Neural crest cell (in vitro differentiated cells): ENCODE data around the gene CSNK1G3. TPM values are rescaled to one million over a fixed set of nuclear protein-coding genes. Genes with fewer than 3 reads are reported as not detected.

Experiments used
- DNase-seq: peaks from one replicate; pipeline ENCODE4 v3.0.0; 2021; ENCODE audit warnings: low read depth, mixed read lengths, low spot score
- H3K27ac Mint-ChIP-seq: one replicate; pipeline ENCODE4 v1.8.0; 2021; ENCODE audit warnings: mild to moderate bottlenecking, mixed read lengths; ENCODE audit not compliant: unreplicated experiment
- H3K27me3 Mint-ChIP-seq: 2 replicates; pipeline ENCODE4 v1.8.0; 2021; ENCODE audit warnings: low read depth, mild to moderate bottlenecking, mixed read lengths
- H3K36me3 Mint-ChIP-seq: 2 replicates; pipeline ENCODE4 v1.8.0; 2021; ENCODE audit warnings: low read depth, mild to moderate bottlenecking, mixed read lengths
- H3K4me1 Mint-ChIP-seq: 2 replicates; pipeline ENCODE4 v1.8.0; 2021; ENCODE audit warnings: mixed read lengths
- H3K4me3 Mint-ChIP-seq: one replicate; pipeline ENCODE4 v1.8.0; 2021; ENCODE audit warnings: mild to moderate bottlenecking, mixed read lengths
- H3K9me3 Mint-ChIP-seq: 2 replicates; pipeline ENCODE4 v1.8.0; 2021; ENCODE audit warnings: mixed read lengths
- CTCF ChIP-seq: fragments of 200-600 bp; sonication (generic); conservative IDR thresholded peaks from 2 replicates; pipeline ENCODE4 v1.5.0; 2021; ENCODE audit warnings: antibody characterized with exemption, mild to moderate bottlenecking
- total RNA-seq: library from RNA; stranded (reverse); gene quantifications from 2 replicates; pipeline ENCODE4 v1.2.1, GENCODE V29; 2021

Gene CSNK1G3
- total RNA-seq, 1 donor from 2014 or later = 43.2 TPM

GRCh38 chr5:123579410-123579809, 67.4 kb downstream of the CSNK1G3 start:
- Mint-ChIP-seq H3K27ac (no peak overlapping the region), H3K27me3 (no peaks in the 10 kb centered on the region), H3K4me1 (peaks cover 4% of the 10 kb centered on the region), H3K9me3 (peaks cover 7% of the 10 kb centered on the region), H3K36me3 (peaks cover 27% of the 10 kb centered on the region), H3K4me3 (no peak overlapping the region)
- TF ChIP-seq CTCF = no peak
- DNase-seq = no peak

- DNase-seq = no peak
- Mint-ChIP-seq H3K27me3 (no peaks in the 10 kb centered on the region), H3K4me3 (no peak overlapping the region), H3K4me1 (peaks cover 4% of the 10 kb centered on the region), H3K9me3 (peaks cover 11% of the 10 kb centered on the region), H3K36me3 (peaks cover 31% of the 10 kb centered on the region), H3K27ac (no peak overlapping the region)
- no peak for TF ChIP-seq CTCF
Observed at GRCh38 chr5:123582550-123583285, 70.7 kb downstream of the CSNK1G3 start.

GRCh38 chr5:123585871-123586270, 73.9 kb downstream of the CSNK1G3 start:
- DNase-seq = no peak
- H3K27me3 Mint-ChIP-seq = no peaks in the 10 kb centered on the region
- peaks cover 20% of the 10 kb centered on the region for H3K36me3 Mint-ChIP-seq
- H3K4me1 Mint-ChIP-seq = peaks cover 4% of the 10 kb centered on the region
- no peak for TF ChIP-seq CTCF
- H3K4me3 Mint-ChIP-seq = no peak overlapping the region
- no peak overlapping the region for H3K27ac Mint-ChIP-seq
- peaks cover 4% of the 10 kb centered on the region for H3K9me3 Mint-ChIP-seq

GRCh38 chr5:123594434-123594833, 82.5 kb downstream of the CSNK1G3 start:
- no peaks in the 10 kb centered on the region for H3K27me3 Mint-ChIP-seq

GRCh38 chr5:123597018-123597417, 85.0 kb downstream of the CSNK1G3 start:
- H3K4me1 Mint-ChIP-seq = no peaks in the 10 kb centered on the region
- no peaks in the 10 kb centered on the region for H3K27me3 Mint-ChIP-seq
- TF ChIP-seq CTCF = no peak
- no peak overlapping the region for H3K4me3 Mint-ChIP-seq
- DNase-seq = no peak
- H3K9me3 Mint-ChIP-seq = peaks cover 2% of the 10 kb centered on the region
- no peak overlapping the region for H3K27ac Mint-ChIP-seq
- H3K36me3 Mint-ChIP-seq = peaks cover 21% of the 10 kb centered on the region

More at GRCh38 chr5:123594434-123594833, 82.5 kb downstream of the CSNK1G3 start:
- H3K4me3 Mint-ChIP-seq = no peak overlapping the region
- no peaks in the 10 kb centered on the region for H3K4me1 Mint-ChIP-seq
- no peak for TF ChIP-seq CTCF
- H3K9me3 Mint-ChIP-seq = peaks cover 3% of the 10 kb centered on the region
- H3K36me3 Mint-ChIP-seq = peaks cover 20% of the 10 kb centered on the region
- no peak for DNase-seq
- no peak overlapping the region for H3K27ac Mint-ChIP-seq
